ENCODE results near the gene SYTL5.

Gene SYTL5

DNA sequence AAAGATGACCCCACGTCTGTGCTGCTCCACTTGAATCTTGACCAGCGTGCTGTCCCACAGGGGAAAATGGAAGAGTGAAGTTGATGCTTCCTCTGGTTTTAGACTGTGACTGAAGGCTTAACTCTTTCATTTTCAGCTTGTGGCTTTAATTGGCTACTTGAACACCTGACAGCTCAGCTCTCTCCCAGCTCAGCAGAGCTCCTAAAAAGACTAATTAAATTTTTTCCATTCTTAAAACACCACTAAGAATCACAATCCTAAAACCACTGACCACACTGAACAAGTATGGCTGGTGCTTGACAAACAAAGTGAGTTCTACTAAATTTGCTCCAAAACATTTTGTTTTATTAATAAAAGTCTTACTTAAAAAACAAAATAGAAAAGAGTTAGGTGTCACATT, 142.7 kb downstream of the SYTL5 start:
- no peak for DNase-seq (ENCODE audit: low spot score)

DNA sequence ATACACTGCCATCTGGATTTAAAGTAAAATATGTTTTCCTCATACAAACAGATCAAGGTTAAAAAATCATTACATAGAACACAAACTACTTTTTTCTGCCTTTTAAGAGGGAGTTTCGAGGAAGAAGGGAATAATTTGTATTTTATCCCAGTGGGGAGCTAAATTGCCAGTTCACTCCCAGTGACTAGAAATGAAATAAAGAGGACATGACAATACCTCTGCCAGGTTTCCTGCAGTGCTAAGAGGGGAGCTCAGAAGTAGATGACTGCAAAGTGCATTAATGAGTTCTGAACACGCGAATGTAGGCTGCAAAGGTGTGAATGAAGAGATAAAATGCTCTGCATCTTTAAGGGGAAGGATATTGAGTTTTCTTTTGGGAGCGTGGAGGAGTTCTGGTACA, 144.6 kb downstream of the SYTL5 start:
- DNase-seq (ENCODE audit: low spot score), result no peak

DNA sequence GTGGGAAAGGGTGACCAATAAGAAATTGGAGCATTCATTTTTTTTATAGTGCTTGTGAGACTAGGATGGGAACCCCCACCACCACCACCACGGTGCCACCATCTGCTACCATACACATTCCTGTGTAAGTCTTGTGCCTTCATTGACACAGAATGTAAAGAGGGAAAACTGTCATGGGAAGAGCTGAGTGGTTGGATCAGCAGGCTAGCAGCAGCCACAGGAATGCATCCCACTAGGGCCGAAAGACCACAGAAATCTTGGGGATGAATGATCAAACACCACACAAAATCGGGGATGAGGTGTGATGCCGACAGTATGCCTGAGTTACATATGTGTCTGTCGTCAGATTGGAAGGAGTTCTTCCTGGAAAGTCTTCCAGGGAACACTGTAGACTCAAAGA, 145.1 kb downstream of the SYTL5 start:
- no peak for DNase-seq (ENCODE audit: low spot score)

DNA sequence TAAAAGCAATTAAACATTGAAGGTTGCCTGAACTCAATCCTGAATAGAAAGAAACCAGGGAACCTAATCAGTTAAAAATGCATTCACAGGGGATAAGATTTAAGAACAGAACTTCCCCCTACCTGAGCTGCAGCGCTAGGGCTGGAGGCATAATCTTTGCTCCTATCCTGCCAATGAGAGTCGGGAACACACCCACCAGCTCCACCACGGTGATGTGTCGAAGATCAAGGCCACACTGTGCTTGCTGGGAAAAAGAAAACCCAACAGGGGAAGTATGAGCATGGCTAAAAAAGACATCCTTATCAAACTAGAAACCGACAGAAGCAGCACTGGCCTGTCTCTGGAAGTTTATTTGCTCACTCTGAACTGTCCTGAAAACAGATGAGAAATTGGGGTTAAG, 148.0 kb downstream of the SYTL5 start:
- no peak for DNase-seq (ENCODE audit: low spot score)

DNA sequence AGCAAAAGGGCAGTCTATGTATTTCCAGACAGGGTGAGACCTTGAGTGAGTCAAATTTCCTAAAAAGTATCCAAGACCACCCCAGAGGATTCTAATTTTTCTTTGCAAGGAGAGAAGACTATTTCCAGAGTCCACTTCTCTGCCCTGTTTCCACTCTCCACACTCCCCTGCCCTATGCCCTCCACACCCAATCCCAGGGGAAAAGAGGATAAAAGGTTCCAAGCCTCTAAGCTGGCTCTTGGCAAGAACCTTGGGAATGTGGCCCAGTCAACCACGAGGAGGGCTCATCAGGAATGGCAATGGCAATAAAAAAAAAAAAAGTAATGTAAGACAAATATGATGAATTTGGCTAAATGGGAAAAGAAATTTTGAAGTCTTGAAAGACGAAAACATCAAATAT, 148.5 kb downstream of the SYTL5 start:
- DNase-seq (ENCODE audit: low spot score), result no peak

DNA sequence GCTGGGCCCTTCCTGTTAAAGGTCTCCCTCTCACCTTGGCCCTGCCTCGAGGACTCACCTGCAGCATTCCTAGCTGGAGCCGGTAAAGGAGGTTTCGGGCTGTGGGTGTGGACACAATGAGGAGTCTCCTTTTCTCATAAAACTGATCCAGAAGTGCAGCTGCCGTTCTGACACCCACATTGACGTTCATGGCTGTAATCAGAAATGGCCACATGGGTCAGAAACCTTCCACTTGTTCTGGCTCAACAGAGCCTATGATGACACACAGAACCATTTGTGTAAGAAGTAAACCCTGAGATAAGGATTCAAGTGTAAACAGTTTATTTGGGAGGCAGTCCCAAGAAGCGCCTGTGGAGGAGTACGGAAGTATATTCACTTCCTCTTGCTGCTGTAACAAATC, 150.5 kb downstream of the SYTL5 start:
- DNase-seq (ENCODE audit: low spot score), result no peak

DNA sequence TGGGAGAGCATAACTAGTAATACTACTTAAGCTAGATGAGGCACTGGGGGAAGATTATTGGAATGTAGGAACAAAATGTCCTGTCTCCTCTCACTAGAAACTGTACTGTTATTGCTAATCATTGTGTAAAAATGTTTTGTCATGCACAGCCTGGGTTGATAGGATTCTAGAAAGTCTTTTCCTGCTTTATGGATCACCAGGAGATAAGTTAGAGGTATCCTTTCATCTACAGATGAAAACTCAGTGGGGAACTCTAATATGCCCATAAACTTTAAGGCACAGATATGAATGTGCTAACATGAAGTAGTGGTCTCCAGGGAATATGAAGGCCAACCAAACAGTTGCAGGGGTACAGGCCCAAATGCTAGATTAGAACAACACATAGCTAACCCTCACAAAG, 156.8 kb downstream of the SYTL5 start:
- DNase-seq (ENCODE audit: low spot score), result no peak

DNA sequence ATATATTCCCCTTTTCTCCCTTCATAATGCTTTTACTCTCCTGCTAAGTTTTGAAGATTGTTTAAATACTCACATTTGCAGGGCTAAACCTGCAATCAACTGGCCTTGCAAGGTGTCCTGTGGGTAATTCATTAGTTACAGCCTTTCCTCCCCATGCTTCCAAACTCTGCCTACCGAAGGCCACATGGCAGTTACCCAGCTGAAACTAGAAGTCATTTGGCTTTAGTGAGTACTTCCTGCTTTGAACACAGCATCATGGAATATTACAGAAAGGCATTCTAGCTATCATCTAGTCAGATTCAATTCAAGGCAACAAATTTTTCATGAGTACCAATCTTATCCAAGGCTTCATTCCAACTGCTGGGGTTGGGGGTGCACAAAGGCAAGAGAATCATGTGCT, 158.7 kb downstream of the SYTL5 start:
- no peak for DNase-seq (ENCODE audit: low spot score)

DNA sequence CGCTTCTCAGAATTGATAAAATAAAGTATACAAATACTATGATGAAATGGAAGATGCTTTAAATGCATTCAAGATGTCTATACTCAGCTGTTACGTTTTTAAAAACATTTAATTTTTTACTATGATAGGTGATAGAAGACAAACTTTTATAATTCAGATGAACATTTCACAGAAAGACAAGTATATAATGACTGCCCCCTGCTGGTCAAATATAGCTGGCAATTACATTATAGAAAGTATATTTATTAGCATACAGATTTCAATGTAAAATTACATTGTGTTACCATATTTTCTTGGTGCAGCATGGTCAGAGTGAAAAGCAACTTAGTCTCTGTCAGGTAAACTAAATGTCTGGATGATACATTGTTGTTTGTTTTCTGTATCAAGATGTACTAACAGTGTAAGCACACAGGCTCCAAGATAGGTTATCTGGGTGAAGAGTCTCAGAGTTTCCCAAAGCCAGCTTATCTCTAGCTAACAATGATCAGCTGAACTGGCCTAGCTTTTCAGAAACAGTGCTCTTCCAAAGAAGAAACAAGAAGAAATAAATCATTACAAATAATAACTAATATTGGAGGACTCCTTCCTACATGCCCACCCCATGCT, 160.2 kb downstream of the SYTL5 start:
- DNase-seq (ENCODE audit: low spot score), result no peak

DNA sequence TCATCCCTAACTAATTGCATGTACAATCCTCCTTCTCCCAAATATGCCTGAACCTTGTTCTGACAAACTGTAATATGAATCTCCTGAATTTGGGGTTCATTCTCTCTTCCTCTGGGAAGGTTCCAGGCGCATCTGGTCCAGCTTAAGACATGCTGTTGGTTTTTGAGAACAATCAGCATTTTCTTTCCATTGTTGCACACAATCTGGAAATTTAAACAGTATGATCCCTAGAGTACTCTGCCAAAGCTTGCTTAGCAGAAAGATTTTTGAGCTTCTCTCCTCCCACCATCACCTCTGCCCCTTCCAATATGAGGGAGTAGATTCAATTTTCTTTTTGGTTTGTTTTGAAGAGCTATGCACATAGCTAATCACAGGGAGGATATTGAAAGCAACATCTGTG, 164.2 kb downstream of the SYTL5 start:
- no peak for DNase-seq (ENCODE audit: low spot score)

DNA sequence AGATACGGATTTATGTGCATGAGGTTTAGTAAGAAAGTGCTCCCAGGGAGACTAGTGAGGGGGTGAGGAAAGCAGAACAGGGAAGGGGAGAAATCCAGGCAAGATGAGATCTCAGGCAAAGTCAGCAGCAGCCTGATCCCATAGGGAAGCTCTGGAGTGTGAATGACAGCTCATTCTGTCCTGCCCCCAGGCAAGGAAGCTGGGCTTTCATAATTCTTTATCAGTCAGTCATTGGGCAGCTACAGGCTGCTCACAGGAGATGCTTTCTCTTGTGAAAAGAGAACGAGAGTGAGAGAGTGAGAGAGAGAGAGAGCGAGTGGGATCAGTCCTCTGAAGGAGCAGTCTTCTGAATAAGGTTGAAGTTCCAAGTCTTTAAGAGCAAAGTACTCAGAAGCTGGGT, 166.2 kb downstream of the SYTL5 start:
- no peak for DNase-seq (ENCODE audit: low spot score)

DNA sequence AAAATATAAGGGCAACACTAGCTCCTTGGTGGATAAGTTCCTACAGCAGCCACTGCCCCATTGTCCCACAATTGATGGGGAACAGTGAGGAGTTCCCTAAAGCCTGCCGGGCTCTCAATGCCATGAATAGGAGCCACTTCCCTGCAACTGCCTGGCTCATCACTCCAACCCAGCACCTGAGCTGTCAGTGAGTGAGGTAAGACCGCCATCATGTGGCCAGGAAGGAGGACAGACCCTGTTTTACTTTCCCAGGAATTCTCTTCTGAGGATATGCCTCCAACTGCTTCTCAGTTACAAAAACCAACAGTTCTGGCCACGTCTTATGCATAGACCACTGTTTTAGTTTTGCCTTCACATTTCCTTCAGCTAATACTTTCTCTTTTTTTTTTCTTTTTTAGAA, 168.8 kb downstream of the SYTL5 start:
- no peak for DNase-seq (ENCODE audit: low spot score)

DNA sequence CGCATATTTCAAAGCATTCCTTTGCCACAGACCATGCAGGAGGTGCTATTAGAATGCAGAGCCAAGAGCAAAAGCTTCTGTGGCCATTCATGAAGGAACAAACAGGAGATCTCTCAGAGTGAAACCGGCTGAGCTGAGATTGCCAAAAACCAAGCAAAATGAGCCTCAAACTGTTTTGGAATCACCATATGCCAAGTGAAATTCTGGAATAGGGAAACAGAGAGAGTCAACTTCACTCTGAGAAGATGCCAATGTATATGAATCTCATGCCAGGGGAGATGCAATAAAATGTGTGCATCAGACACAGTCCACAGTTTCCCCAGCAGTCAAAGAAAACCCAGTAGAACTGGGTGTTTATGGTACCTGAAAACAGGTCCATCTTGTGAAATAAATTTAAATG, 172.0 kb downstream of the SYTL5 start:
- DNase-seq (ENCODE audit: low spot score), result no peak
